Neuronal stem cell (in vitro differentiated cells): ENCODE results near the gene SLC6A6. TPM values are rescaled to one million over a fixed set of nuclear protein-coding genes. Genes with fewer than 3 reads are reported as not detected.

Experiments used
- DNase-seq: peaks from one replicate; pipeline ENCODE4 v3.0.0-alpha.2; 2013; ENCODE audit warnings: low spot score
- H2AFZ ChIP-seq: one replicate; pipeline ENCODE4 v1.6.1; 2013; ENCODE audit warnings: mild to moderate bottlenecking, low read length, inconsistent platforms
- H2AK5ac ChIP-seq: 2 replicates; pipeline ENCODE4 v1.6.1; 2013; ENCODE audit warnings: low read depth, mild to moderate bottlenecking, inconsistent platforms, low read length, moderate library complexity, mixed read lengths
- H2BK120ac ChIP-seq: 2 replicates; pipeline ENCODE4 v1.6.1; 2013; ENCODE audit warnings: low read depth, mild to moderate bottlenecking, inconsistent platforms, low read length, moderate library complexity, mixed read lengths
- H2BK12ac ChIP-seq: one replicate; pipeline ENCODE4 v1.6.1; 2013; ENCODE audit warnings: low read length, inconsistent platforms
- H2BK15ac ChIP-seq: 2 replicates; pipeline ENCODE4 v1.6.1; 2013; ENCODE audit warnings: mild to moderate bottlenecking, low read length, inconsistent platforms, mixed read lengths
- H2BK5ac ChIP-seq: one replicate; pipeline ENCODE4 v1.6.1; 2013; ENCODE audit warnings: inconsistent platforms, mild to moderate bottlenecking, low read length, moderate library complexity
- H3K14ac ChIP-seq: one replicate; pipeline ENCODE4 v1.6.1; 2013; ENCODE audit warnings: low read length, inconsistent platforms
- H3K18ac ChIP-seq: 2 replicates; pipeline ENCODE4 v1.6.1; 2013; ENCODE audit warnings: low read length, inconsistent platforms
- H3K23ac ChIP-seq: 2 replicates; pipeline ENCODE4 v1.6.1; 2013; ENCODE audit warnings: low read depth, mild to moderate bottlenecking, mixed read lengths, low read length, inconsistent platforms; ENCODE audit not compliant: poor library complexity
- H3K27ac ChIP-seq: replicated peaks from 3 replicates; pipeline ENCODE4 v1.5.1; 2013; ENCODE audit warnings: low read length, inconsistent platforms
- H3K27me3 ChIP-seq, 3 experiments: 2 replicates each; pipeline ENCODE4 v1.6.1; 2013; ENCODE audit warnings: low read length in 3 of 3, mild to moderate bottlenecking in 2 of 3, inconsistent platforms in 1 of 3, low read depth in 1 of 3, mixed read lengths in 1 of 3, moderate library complexity in 1 of 3; ENCODE audit not compliant: control insufficient read depth in 3 of 3, insufficient read depth in 3 of 3
- H3K36me3 ChIP-seq, 2 donors: replicated peaks in 1 of 2; 2 replicates each; pipeline ENCODE4 v1.6.1; 2013; ENCODE audit warnings: low read length in 2 of 2; ENCODE audit not compliant: control insufficient read depth in 2 of 2, insufficient read depth in 2 of 2
- H3K4ac ChIP-seq: 2 replicates; pipeline ENCODE4 v1.6.1; 2013; ENCODE audit warnings: inconsistent platforms, mild to moderate bottlenecking, low read length, moderate library complexity
- H3K4me1 ChIP-seq, 2 donors: 1 replicate in 1 of 2; 2 replicates in 1 of 2; pipeline ENCODE4 v1.6.1; 2013; ENCODE audit warnings: low read length in 2 of 2, low read depth in 1 of 2; ENCODE audit not compliant: control insufficient read depth in 2 of 2, insufficient read depth in 1 of 2
- H3K4me2 ChIP-seq: one replicate; pipeline ENCODE4 v1.6.1; 2013; ENCODE audit warnings: mild to moderate bottlenecking, low read length, inconsistent platforms; ENCODE audit not compliant: insufficient read depth, poor library complexity, severe bottlenecking
- H3K4me3 ChIP-seq, 2 donors: 2 replicates each; pipeline ENCODE4 v1.5.1; 2013; ENCODE audit warnings: low read length in 2 of 2, mild to moderate bottlenecking in 2 of 2, inconsistent platforms in 1 of 2, moderate library complexity in 1 of 2
- H3K79me1 ChIP-seq: one replicate; pipeline ENCODE4 v1.6.1; 2013; ENCODE audit warnings: low read depth, mild to moderate bottlenecking, inconsistent platforms, low read length, moderate library complexity
- H3K9ac ChIP-seq: one replicate; pipeline ENCODE4 v1.6.1; 2013; ENCODE audit warnings: mild to moderate bottlenecking, low read depth, low read length, inconsistent platforms; ENCODE audit not compliant: poor library complexity
- H3K9me3 ChIP-seq, 2 donors: replicated peaks in 1 of 2; 2 replicates each; pipeline versions ENCODE3 to v1.6.1; 2013; ENCODE audit warnings: low read length in 2 of 2, mild to moderate bottlenecking in 2 of 2, inconsistent platforms in 1 of 2, low read depth in 1 of 2, mixed read lengths in 1 of 2, moderate library complexity in 1 of 2; ENCODE audit not compliant: control insufficient read depth in 2 of 2, insufficient read depth in 1 of 2
- H4K8ac ChIP-seq: one replicate; pipeline ENCODE4 v1.6.1; 2013; ENCODE audit warnings: low read depth, mild to moderate bottlenecking, inconsistent platforms, low read length, moderate library complexity
- H4K91ac ChIP-seq: one replicate; pipeline ENCODE4 v1.6.1; 2013; ENCODE audit warnings: low read length, low read depth, mild to moderate bottlenecking, inconsistent platforms; ENCODE audit not compliant: poor library complexity
- WGBS, 2 donors: extraction: QIAGEN DNeasy Blood & Tissue Kit; methylation state at CpG; one replicate each; pipeline ENCODE4 v1.1.7; 2013; ENCODE audit warnings: missing lambda C conversion rate in 2 of 2, mixed read lengths in 1 of 2; ENCODE audit not compliant: insufficient read length in 2 of 2, insufficient replicate concordance in 1 of 2; ENCODE audit errors: extremely low coverage in 2 of 2; 5-methylcytosine and 5-hydroxymethylcytosine counted together
- small RNA-seq: library from polyadenylated mRNA; stranded (forward); fragments of <200 nt; extraction: miRNeasy Mini kit (QIAGEN cat#:217004); gene quantifications from one replicate; pipeline ENCODE3, GENCODE V24; 2013; ENCODE audit not compliant: insufficient read depth

The SLC6A6 gene

GRCh38 chr3:14538451-14539088 lies 136.2 kb downstream of the SLC6A6 start:
- H2BK15ac ChIP-seq: no peak overlapping the region
- no peak overlapping the region for H2BK120ac ChIP-seq
- H3K36me3 ChIP-seq: no peaks in the 10 kb centered on the region
- H2AFZ ChIP-seq: no peak overlapping the region
- peaks cover 6 to 12% of the 10 kb centered on the region in 2 donors for H3K4me1 ChIP-seq
- no peak overlapping the region for H2AK5ac ChIP-seq
- H3K4me3 ChIP-seq: no peak overlapping the region
- no peak overlapping the region for H3K9ac ChIP-seq
- H4K8ac ChIP-seq: no peak overlapping the region
- no peak overlapping the region for H4K91ac ChIP-seq
- no peak overlapping the region for H3K4me2 ChIP-seq
- H3K4ac ChIP-seq: no peak overlapping the region
- WGBS, 2 donors: no CpG with 5 or more reads among the region's 3 CpGs
- H2BK5ac ChIP-seq: no peak overlapping the region
- no peak overlapping the region for H3K27ac ChIP-seq
- no peak overlapping the region for H2BK12ac ChIP-seq
- no peak for DNase-seq
- H3K27me3 ChIP-seq: peaks cover 0 to 50% (median 0%) of the 10 kb centered on the region in 3 experiments
- no peaks in the 10 kb centered on the region for H3K79me1 ChIP-seq
- H3K14ac ChIP-seq: no peak overlapping the region
- H3K23ac ChIP-seq: no peak overlapping the region
- no peak overlapping the region for H3K18ac ChIP-seq
- H3K9me3 ChIP-seq: no peaks in the 10 kb centered on the region

Small RNAs within 50 kb of the gene (small RNA-seq; reads per million reads assigned to genes)
- gene RNA5SP124 (not detected), gene RNU6-905P (not detected)
